Keratinocyte (primary cell): ENCODE data around the gene HDHD5.

ENCODE experiments used
- EZH2 ChIP-seq: IDR thresholded peaks from one replicate; pipeline ENCODE4 v1.6.1; 2012; ENCODE audit warnings: inconsistent platforms, mild to moderate bottlenecking, low read length, moderate library complexity
- TF ChIP-seq, protein P1 (sequence below), 3 experiments: IDR thresholded peaks in 1 of 3; conservative IDR thresholded peaks in 1 of 3; optimal IDR thresholded peaks in 1 of 3; 2 replicates in 2 of 3; 3 replicates in 1 of 3; pipeline versions ENCODE3 to v1.5.1; 2011; ENCODE audit warnings: low read length in 3 of 3, mild to moderate bottlenecking in 3 of 3, moderate library complexity in 2 of 3, control low read depth in 1 of 3, inconsistent platforms in 1 of 3; ENCODE audit not compliant: insufficient read depth in 2 of 3; ENCODE audit errors: extremely low read depth in 1 of 3

DNA sequence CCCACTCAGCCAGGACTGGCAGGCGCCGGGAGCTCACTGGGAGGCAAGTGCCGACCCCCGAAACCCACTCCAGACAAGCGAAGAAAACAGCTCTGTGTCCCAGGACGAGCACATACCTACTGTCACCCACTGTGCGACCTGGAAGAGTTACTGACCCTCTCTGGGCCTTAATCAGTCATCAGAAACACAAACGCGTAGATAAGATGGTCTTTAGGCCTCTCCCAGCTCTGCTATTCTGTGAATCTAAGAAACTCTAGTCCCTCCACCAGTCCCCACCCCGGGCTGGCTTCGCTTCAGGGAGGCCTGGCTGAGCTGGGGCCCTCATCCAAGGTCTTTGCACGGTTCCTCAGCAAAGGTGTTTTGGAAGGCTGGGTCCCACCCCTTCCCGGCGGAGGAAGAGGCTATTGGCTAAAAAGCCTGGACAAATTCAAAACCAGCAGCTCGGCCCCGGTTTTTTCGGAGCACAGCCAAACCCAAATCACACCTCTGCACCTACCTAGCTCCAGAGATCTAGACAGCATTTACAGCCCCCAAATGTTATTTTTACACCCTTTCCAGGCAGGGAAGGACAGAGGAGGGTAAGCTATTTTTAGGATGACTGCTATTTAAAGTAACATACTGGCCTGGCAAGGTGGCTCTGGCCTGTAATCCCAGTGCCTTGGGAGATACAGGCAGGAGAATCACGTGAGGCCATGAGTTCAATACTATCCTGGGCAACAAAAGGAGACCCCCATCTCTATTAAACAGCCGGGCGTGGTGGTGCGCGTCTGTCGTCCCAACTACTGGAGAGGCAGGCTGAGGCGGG lies 13.2 kb upstream of the HDHD5 start:
- TF ChIP-seq, protein P1, sequence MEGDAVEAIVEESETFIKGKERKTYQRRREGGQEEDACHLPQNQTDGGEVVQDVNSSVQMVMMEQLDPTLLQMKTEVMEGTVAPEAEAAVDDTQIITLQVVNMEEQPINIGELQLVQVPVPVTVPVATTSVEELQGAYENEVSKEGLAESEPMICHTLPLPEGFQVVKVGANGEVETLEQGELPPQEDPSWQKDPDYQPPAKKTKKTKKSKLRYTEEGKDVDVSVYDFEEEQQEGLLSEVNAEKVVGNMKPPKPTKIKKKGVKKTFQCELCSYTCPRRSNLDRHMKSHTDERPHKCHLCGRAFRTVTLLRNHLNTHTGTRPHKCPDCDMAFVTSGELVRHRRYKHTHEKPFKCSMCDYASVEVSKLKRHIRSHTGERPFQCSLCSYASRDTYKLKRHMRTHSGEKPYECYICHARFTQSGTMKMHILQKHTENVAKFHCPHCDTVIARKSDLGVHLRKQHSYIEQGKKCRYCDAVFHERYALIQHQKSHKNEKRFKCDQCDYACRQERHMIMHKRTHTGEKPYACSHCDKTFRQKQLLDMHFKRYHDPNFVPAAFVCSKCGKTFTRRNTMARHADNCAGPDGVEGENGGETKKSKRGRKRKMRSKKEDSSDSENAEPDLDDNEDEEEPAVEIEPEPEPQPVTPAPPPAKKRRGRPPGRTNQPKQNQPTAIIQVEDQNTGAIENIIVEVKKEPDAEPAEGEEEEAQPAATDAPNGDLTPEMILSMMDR (optimal IDR thresholded peaks at IDR 0.05 in 1 of 3, IDR thresholded peaks at IDR 0.05 in 1 of 3, conservative IDR thresholded peaks at IDR 0.05 in 1 of 3; ENCODE audit: extremely low read depth in 1 of 3, insufficient read depth in 2 of 3, low read length in 3 of 3): no peak
- no peak for TF ChIP-seq EZH2
